HG02943 (cell line): ENCODE results near the gene RETSAT.

Source experiments
- ATAC-seq: cut with Tn5 transposase; IDR thresholded peaks from one replicate; pipeline ENCODE4 v1.9.1; 2021; ENCODE audit warnings: mild to moderate bottlenecking, low read depth, moderate library complexity; ENCODE audit not compliant: unreplicated experiment

Gene RETSAT

DNA sequence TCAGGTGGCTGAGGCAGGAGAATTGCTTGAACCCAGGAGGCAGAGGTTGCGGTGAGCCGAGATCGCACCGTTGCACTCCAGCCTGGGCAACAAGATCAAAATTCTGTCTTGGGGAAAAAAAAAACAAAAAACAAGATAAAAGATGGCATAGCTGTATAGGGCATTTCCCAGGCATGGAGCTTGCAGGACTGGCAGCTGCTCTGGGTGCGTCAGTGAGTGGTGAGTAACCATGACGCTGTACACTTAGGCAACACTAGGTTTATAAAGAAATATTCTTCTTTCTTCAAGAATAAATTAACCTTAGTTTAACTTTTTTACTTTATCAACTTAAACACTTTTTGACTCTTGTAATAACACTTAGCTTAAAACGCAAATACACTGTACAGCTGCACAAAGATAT lies 41.9 kb downstream of the RETSAT start:
- no peak for ATAC-seq

DNA sequence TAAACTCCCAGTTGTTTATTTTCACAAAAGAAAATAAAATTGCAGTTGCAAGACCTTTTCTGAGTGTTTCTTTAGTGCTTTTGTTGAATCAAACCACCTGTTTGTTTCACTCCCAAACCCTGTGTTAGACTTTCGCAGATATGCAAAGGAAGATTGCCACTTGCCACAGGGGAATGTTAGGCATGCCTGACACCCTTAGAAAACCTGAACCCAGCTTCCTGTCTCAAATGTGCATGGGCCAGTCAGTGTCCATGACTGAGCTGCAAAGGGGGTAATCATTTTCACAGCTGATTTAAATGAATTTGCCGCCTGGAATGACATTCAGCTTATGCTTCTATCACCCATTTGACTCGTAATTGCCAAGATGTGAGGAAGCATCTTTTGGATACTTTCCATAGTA lies 44.0 kb downstream of the RETSAT start:
- ATAC-seq, result no peak

DNA sequence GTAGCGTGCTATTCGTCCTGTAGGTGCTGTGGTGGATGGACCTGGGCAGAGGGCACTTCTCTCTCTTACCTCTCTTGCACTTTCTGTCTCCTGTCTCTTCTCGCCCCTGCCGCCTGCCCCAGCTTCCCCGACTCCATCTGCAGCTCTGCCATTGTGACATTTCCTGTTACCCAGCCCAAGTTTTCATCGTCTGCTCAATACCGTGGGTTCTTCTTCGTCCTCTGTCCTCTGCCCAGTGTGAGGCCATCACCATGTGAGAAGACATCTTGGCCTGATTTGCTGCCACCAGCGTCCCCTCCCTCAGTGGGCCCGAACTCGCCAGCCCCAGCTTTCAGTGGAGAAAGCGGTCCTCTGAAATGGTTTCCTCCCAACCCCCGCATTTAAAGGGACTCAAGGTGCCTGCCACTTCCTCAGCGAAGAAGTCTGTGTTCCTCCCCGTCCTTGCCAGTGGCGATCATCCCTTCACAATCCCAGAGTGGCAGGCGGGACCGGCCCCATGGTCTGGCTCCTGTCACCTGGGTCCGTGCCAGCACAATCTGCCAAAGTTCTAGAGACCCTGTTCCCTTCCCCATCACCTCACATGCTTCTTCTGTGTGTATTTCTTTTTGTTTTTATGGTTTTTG lies 44.5 kb downstream of the RETSAT start:
- no peak for ATAC-seq

DNA sequence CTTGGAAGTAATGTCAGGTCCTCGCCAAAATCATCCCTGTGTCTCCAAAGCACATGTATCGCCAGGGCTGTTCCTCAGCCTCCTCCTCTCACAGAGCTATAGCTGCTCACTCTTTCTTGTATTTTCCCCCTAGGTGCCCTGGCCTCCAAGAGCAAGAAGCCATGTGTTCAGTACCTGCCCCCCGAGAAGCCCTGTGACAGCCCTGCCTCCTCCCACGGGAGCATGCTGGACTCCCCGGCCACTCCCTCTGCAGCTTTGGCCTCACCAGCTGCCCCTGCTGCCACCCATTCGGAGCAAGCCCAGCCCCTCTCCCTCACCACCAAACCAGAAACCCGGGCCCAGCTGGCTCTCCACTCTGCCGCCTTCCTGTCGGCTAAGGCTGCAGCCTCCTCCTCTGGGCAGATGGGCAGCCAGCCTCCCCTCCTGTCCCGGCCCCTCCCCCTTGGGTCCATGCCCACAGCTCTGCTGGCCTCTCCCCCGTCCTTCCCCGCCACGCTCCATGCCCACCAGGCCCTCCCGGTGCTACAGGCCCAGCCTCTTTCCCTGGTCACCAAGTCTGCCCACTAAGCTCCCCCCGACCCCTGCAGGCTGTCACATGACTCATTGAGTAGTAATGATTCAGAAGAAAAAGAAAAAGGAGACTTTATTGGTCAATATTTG lies 45.3 kb downstream of the RETSAT start:
- ATAC-seq, result no peak

DNA sequence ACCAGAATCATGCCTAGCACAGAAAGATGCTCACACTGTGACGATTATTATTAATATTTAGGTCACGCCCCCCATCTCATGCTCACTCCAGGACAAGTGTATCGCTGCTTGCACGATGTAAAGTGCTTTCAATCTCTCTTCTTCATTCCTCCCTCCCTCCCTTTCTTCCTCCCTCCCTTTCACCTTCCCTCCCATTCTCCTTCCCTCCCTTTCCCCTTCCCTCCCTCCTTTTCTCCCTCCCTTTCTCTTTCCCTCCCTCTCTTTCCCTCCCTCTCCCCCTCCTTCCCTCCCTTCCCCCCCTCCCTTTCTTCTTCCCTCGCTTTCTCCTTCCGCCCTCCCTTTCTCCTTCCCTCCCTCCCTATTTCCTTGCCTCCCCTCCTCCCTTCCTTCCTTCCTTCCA lies 46.1 kb downstream of the RETSAT start:
- no peak for ATAC-seq

DNA sequence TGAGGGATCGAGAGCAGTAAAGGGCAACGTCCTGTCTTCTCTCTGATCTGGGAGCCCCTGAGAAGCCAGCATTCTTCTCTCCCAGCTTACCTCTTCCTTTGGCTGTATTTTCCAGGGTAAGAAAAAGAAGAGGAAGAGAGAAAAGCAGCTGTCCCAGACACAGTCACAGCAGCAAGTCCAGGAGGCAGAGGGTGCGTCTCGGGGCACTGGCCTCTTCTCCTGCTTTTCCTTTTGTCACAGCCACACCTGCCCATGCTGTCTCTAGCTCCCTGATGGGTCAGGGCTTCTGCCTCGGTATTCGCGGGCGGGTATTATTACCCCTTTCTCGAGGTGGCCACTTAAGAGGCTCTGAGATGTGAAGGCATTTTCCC lies 46.8 kb downstream of the RETSAT start:
- no peak for ATAC-seq

DNA sequence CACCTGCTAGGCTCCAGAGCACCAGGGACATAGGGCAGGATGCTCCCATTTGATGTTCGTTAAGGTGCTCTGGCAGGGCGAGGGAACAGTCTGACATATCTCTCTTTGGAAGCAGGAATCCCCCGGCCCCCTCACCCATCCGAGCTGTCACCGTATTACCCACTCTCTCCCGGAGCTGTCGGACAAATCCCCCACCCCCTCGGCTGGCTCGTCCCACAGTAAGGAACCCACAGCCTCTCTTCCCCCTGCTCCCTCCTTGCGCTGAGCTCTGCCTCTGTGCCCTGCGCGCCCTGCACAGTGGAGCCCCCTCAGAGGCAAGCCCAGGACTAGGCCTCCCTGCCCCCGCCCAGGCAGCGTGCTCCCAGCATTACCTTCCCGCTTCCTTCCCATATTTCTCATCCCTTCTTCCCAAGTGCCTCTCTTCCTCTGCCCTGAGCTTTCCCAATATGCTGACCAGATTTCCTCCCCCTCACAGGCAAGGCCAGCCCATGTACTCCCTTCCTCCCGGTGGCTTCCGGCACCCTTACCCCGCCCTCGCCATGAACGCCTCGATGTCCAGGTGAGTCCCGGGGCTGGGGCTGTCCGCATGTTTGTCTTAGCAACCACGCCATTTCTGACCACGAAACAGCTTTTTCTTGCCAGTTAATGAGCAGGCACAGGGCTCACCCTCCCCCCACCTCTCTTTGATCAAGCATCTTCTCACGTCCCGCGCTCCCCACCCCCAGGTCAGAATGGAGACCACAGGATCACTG lies 50.4 kb downstream of the RETSAT start:
- ATAC-seq, result no peak

DNA sequence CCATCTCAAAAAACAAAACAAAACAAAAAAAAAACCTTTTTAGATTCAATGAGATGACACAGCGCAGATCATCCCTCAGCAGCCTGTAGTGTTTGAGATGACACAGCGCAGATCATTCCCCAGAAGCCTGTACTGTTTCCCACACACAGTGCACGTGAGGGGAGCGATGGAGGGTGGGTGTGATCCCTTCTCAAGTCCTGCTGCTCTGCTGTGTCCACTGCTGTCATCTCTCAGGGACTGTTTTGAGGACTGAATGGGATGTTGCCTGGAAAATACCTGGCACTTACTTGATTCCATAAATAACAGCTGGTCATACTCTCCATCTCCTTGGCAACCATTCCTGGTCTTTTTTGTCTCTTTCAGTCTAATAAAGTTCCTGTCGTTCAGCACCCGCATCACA lies 52.2 kb downstream of the RETSAT start:
- no peak for ATAC-seq
